HepG2 (cell line): ENCODE results near the gene SCGB3A1. TPM values are rescaled to one million over a fixed set of nuclear protein-coding genes. Genes with fewer than 3 reads are reported as not detected.

Source experiments
- ATAC-seq: fragments of 200-7000 bp; cut with Tn5 transposase; 3 replicates; pipeline ENCODE4 v1.9.1; 2020; ENCODE audit warnings: mild to moderate bottlenecking, moderate library complexity
- BruUV-seq: library from RNA; stranded (reverse); fragments of 400-500 nt; replicated peaks from 2 replicates; lab custom pipeline; 2021; lab: Mats Ljungman, UMichigan
- CTCF ChIA-PET: fragments of 300-600 bp; formaldehyde crosslinking; extraction: SDS; loops from one replicate; lab custom pipeline; 2021; ENCODE audit warnings: low total read pairs, inconsistent platforms, low intra/inter-chr PET ratio; lab: Yijun Ruan, JAX
- POLR2A ChIA-PET: fragments of 350-600 bp; sonication (Branson Sonifier 250); formaldehyde crosslinking; loops from one replicate; lab custom pipeline; 2020; ENCODE audit warnings: antibody characterized with exemption, inconsistent platforms; lab: Yijun Ruan, JAX
- DNase-seq: peaks from one replicate; pipeline ENCODE4 v3.0.0-alpha.2; 2015; ENCODE audit warnings: low spot score
- FAIRE-seq: peaks from 3 replicates; lab custom pipeline; 2011; peaks lifted over from hg19 to GRCh38; lab: Jason Lieb, UNC
- H2AFZ ChIP-seq: one replicate; pipeline ENCODE4 v1.6.1; 2011; ENCODE audit warnings: low read length, inconsistent platforms
- H3K27ac ChIP-seq: fragments of 300-600 bp; 3 replicates; pipeline ENCODE4 v1.8.0; 2011; ENCODE audit warnings: mixed run types, mild to moderate bottlenecking, mixed read lengths, low read length, inconsistent platforms; ENCODE audit not compliant: insufficient read depth; ENCODE audit errors: extremely low read length
- H3K27me3 ChIP-seq, 2 experiments: fragments of 200-600 bp in 1 of 2; 2 replicates in 1 of 2; 3 replicates in 1 of 2; pipeline versions ENCODE4 v1.6.0 to v1.8.0; 2011; ENCODE audit warnings: low read length in 2 of 2, mild to moderate bottlenecking in 2 of 2, moderate library complexity in 2 of 2, inconsistent platforms in 1 of 2; ENCODE audit not compliant: insufficient read depth in 2 of 2, control insufficient read depth in 1 of 2
- H3K36me3 ChIP-seq, 2 experiments: fragments of 200-600 bp in 1 of 2; replicated peaks in 1 of 2; 2 replicates in 1 of 2; 3 replicates in 1 of 2; pipeline versions ENCODE4 v1.5.1 to v1.8.0; 2011; ENCODE audit warnings: low read length in 2 of 2, inconsistent platforms in 1 of 2; ENCODE audit not compliant: insufficient read depth in 2 of 2, control insufficient read depth in 1 of 2
- H3K4me1 ChIP-seq: 2 replicates; pipeline ENCODE4 v1.5.1; 2012; ENCODE audit warnings: low read length, inconsistent platforms; ENCODE audit not compliant: insufficient read depth
- H3K4me2 ChIP-seq: 2 replicates; pipeline ENCODE4 v1.6.0; 2011; ENCODE audit warnings: low read depth, low read length, inconsistent platforms
- H3K4me3 ChIP-seq, 3 experiments: fragments of 200-600 bp in 1 of 3; sonication (generic), shearing (Covaris generic) in 1 of 3; replicated peaks in 1 of 3; 2 replicates each; pipeline ENCODE4 v1.5.1; 2011 to 2016; ENCODE audit warnings: low read length in 3 of 3, inconsistent platforms in 2 of 3, low read depth in 2 of 3, mild to moderate bottlenecking in 2 of 3, control low read depth in 1 of 3, mixed read lengths in 1 of 3; ENCODE audit not compliant: insufficient read depth in 1 of 3
- H3K79me2 ChIP-seq: one replicate; pipeline ENCODE4 v1.6.1; 2011; ENCODE audit warnings: low read length, inconsistent platforms; ENCODE audit not compliant: insufficient read depth
- H3K9ac ChIP-seq: 2 replicates; pipeline ENCODE4 v1.6.0; 2011; ENCODE audit warnings: mild to moderate bottlenecking, low read depth, low read length, inconsistent platforms; ENCODE audit not compliant: insufficient read depth
- H3K9me3 ChIP-seq: 2 replicates; pipeline ENCODE4 v1.5.1; 2012; ENCODE audit warnings: mild to moderate bottlenecking, low read length
- H4K20me1 ChIP-seq: 2 replicates; pipeline ENCODE4 v1.6.0; 2011; ENCODE audit warnings: inconsistent platforms, mild to moderate bottlenecking, low read length, moderate library complexity; ENCODE audit not compliant: insufficient read depth
- CBX1 ChIP-seq: IDR thresholded peaks from one replicate; pipeline ENCODE4 v1.6.1; 2016; ENCODE audit warnings: antibody characterized with exemption, low read depth
- E2F2 ChIP-seq: sonication (generic); formaldehyde crosslinking; IDR thresholded peaks from 2 replicates; pipeline ENCODE4 v1.4.0; 2020; ENCODE audit warnings: missing genetic modification reagents, borderline replicate concordance
- FOSL1 ChIP-seq: sonication (generic); formaldehyde crosslinking; IDR thresholded peaks from 2 replicates; pipeline ENCODE4 v1.9.0; 2021; ENCODE audit warnings: missing genetic modification reagents, borderline replicate concordance
- HMGXB4 ChIP-seq, 2 experiments: sonication (generic) in 1 of 2; formaldehyde crosslinking in 1 of 2; IDR thresholded peaks; 2 replicates each; pipeline versions ENCODE4 v1.4.0 to v1.6.1; 2018 to 2020; ENCODE audit warnings: missing genetic modification reagents in 2 of 2, borderline replicate concordance in 1 of 2, low read depth in 1 of 2, mild to moderate bottlenecking in 1 of 2, missing biosample characterization in 1 of 2
- ZBTB21 ChIP-seq: sonication (generic); formaldehyde crosslinking; IDR thresholded peaks from 2 replicates; pipeline ENCODE4 v1.4.0; 2020; ENCODE audit warnings: missing genetic modification reagents
- ZNF224 ChIP-seq: sonication (generic); formaldehyde crosslinking; IDR thresholded peaks from 2 replicates; pipeline ENCODE4 v1.5.0; 2020; ENCODE audit warnings: mild to moderate bottlenecking, missing genetic modification reagents
- ZNF326 ChIP-seq: sonication (generic); formaldehyde crosslinking; IDR thresholded peaks from 2 replicates; pipeline ENCODE4 v1.4.0; 2020; ENCODE audit warnings: missing genetic modification reagents, borderline replicate concordance
- ZNF350 ChIP-seq: sonication (generic); formaldehyde crosslinking; IDR thresholded peaks from 2 replicates; pipeline ENCODE4 v1.4.0; 2020; ENCODE audit warnings: mild to moderate bottlenecking, low read depth, missing genetic modification reagents, borderline replicate concordance
- ZNF572 ChIP-seq: sonication (generic); formaldehyde crosslinking; IDR thresholded peaks from 2 replicates; pipeline ENCODE4 v1.5.1; 2020; ENCODE audit warnings: mild to moderate bottlenecking, missing genetic modification reagents
- ZNF782 ChIP-seq: sonication (generic); formaldehyde crosslinking; IDR thresholded peaks from 2 replicates; pipeline ENCODE4 v1.4.0; 2020; ENCODE audit warnings: missing genetic modification reagents, mild to moderate bottlenecking, borderline replicate concordance
- WGBS: methylation state at CpG from one replicate; pipeline ENCODE4 v1.1.6; 2017; ENCODE audit warnings: low lambda C conversion rate; 5-methylcytosine and 5-hydroxymethylcytosine counted together
- in situ Hi-C: cut with HindIII; loops from 2 replicates; pipeline ENCODE4 v1.10.0; 2017; ENCODE audit warnings: low pct_unique_long_range_greater_than_20kb; ENCODE audit not compliant: extremely low pct_ligation_motif_present
- intact Hi-C: fragments of 100-400 bp; cut with micrococcal nuclease; formaldehyde crosslinking; loops from one replicate; pipeline ENCODE4 v1.10.0; 2022; ENCODE audit not compliant: unreplicated experiment
- polyA plus RNA-seq, 8 experiments: library from polyadenylated mRNA; depleted of rRNA in 3 of 8; stranded (reverse) in 7 of 8; unstranded in 1 of 8; fragments of >200 nt; fragmentation: Illumina TruSeq in 4 of 8; extraction: Trizol in 4 of 8; gene quantifications; 2 replicates each; pipeline versions ENCODE4 v1.2.1 to v1.2.3, GENCODE V29; 2011 to 2016; ENCODE audit warnings: low read depth in 4 of 8, missing spikeins in 1 of 8, mixed read lengths in 1 of 8; ENCODE audit not compliant: insufficient read depth in 1 of 8
- total RNA-seq, 5 experiments: library from RNA; depleted of rRNA; stranded (reverse); fragments of >200 nt; fragmentation: Illumina TruSeq; extraction: Trizol; gene quantifications; 2 replicates each; pipeline ENCODE4 v1.2.3, GENCODE V29; 2016; ENCODE audit warnings: low read depth in 1 of 5
- TF ChIP-seq, protein P1 (sequence below): sonication (generic); formaldehyde crosslinking; IDR thresholded peaks from 2 replicates; pipeline ENCODE4 v1.9.0; 2021; ENCODE audit warnings: missing genetic modification reagents, mild to moderate bottlenecking, borderline replicate concordance
- TF ChIP-seq, protein P2 (sequence below): sonication (generic); formaldehyde crosslinking; IDR thresholded peaks from 2 replicates; pipeline ENCODE4 v1.8.1; 2022; ENCODE audit warnings: low read depth, mild to moderate bottlenecking, missing genetic modification reagents

SCGB3A1 gene
- total and polyA plus RNA-seq, 2 of the 13 experiments (the other 11 are each of a cell fraction or from before 2014, with no cell fraction given), result not detected

GRCh38 chr5:180611140-180611850, 20.0 kb upstream of the SCGB3A1 start (continued):
- TF ChIP-seq HMGXB4 (CRISPR knock-in tag; IDR thresholded peaks at IDR 0.05; ENCODE audit: borderline replicate concordance in 1 of 2, low read depth in 1 of 2) (peak in 1 of 2 experiments; percentile 74; a peak in 2 of 4 replicates), ZBTB21 (CRISPR knock-in tag) (peak; percentile 93)

DNA sequence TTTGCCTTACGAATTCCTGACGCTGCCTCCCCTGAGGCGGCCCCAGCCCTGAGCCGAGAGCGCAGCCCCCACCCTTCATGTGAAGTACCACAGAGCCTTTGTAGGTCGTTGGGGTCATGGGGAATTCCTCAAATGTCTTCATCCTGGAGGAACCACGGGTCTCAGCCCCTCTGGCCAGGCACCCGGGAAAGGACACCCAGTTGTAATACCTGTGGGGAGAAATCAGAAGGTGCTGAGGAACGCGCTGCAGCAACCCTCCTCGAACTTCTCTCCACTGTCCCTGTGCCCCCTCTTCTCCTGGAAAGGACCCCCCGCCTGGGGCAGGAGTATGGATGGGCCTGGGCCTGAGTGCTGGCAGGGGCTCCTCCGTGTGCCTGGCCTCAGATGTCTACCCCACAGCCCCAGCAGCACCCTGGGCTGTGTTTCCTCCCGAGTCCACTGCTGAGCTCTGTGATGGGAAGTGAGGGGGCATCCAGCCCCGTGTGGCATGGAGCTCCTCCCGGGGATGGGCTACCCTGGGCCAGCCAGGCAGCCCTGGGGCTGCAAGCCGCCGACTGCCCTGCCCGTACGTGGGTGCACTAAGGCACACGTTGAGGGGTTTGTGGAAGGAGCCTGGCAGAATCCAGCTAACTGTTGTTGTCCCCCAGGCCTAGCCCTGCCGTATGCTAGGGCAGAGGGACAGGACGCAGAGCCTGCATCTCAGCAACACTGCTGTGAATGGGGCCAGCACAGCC, 18.7 kb upstream of the SCGB3A1 start:
- ATAC-seq, result no peak
- TF ChIP-seq ZNF224 (CRISPR knock-in tag) (no peak), ZNF326 (CRISPR knock-in tag) (no peak), FOSL1 (CRISPR knock-in tag) (no peak), ZNF350 (CRISPR knock-in tag) (no peak), E2F2 (CRISPR knock-in tag) (no peak), CBX1 (no peak), ZNF572 (CRISPR knock-in tag) (no peak), ZNF782 (CRISPR knock-in tag) (no peak)
- TF ChIP-seq, protein P1, sequence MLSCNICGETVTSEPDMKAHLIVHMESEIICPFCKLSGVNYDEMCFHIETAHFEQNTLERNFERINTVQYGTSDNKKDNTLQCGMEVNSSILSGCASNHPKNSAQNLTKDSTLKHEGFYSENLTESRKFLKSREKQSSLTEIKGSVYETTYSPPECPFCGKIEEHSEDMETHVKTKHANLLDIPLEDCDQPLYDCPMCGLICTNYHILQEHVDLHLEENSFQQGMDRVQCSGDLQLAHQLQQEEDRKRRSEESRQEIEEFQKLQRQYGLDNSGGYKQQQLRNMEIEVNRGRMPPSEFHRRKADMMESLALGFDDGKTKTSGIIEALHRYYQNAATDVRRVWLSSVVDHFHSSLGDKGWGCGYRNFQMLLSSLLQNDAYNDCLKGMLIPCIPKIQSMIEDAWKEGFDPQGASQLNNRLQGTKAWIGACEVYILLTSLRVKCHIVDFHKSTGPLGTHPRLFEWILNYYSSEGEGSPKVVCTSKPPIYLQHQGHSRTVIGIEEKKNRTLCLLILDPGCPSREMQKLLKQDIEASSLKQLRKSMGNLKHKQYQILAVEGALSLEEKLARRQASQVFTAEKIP (CRISPR knock-in tag), result no peak
- TF ChIP-seq, protein P2, sequence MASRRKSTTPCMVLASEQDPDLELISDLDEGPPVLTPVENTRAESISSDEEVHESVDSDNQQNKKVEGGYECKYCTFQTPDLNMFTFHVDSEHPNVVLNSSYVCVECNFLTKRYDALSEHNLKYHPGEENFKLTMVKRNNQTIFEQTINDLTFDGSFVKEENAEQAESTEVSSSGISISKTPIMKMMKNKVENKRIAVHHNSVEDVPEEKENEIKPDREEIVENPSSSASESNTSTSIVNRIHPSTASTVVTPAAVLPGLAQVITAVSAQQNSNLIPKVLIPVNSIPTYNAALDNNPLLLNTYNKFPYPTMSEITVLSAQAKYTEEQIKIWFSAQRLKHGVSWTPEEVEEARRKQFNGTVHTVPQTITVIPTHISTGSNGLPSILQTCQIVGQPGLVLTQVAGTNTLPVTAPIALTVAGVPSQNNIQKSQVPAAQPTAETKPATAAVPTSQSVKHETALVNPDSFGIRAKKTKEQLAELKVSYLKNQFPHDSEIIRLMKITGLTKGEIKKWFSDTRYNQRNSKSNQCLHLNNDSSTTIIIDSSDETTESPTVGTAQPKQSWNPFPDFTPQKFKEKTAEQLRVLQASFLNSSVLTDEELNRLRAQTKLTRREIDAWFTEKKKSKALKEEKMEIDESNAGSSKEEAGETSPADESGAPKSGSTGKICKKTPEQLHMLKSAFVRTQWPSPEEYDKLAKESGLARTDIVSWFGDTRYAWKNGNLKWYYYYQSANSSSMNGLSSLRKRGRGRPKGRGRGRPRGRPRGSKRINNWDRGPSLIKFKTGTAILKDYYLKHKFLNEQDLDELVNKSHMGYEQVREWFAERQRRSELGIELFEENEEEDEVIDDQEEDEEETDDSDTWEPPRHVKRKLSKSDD (CRISPR knock-in tag), result no peak

More for the DNA sequence above, 18.7 kb upstream of the SCGB3A1 start:
- Histone ChIP-seq H3K9me3 (no peaks in the 10 kb centered on the region), H3K36me3 (no peaks in the 10 kb centered on the region), H2AFZ (no peak overlapping the region), H3K27me3 (peaks cover 18 to 68% of the 10 kb centered on the region in 2 experiments), H3K4me2 (no peak overlapping the region), H4K20me1 (no peaks in the 10 kb centered on the region), H3K9ac (no peak overlapping the region), H3K79me2 (no peaks in the 10 kb centered on the region), H3K27ac (no peak overlapping the region), H3K4me1 (no peaks in the 10 kb centered on the region), H3K4me3 (no peak overlapping the region)
- intact Hi-C loops (no loop called here), in situ Hi-C loops (loop anchor here (5.0 kb wide), 1 partner anchor 57 kb away; no protein-coding TSS in a partner anchor)
- DNase-seq (no peak), FAIRE-seq (no peak)
- POLR2A ChIA-PET, result no interaction called here
- whole genome bisulfite sequencing, result 18% methylated on average over 9 of the region's 23 CpGs
- no TSS peak for BruUV-seq
- CTCF ChIA-PET, result interaction anchor here (1.8 kb wide), 1 partner anchor 61 kb away, joined by 14 read pairs; no protein-coding TSS in a partner anchor
